HG03066 (cell line): Measurements from ENCODE around the gene UBE2L3.
"Not testable (repeated sequence)": the region's sequence is repeated elsewhere in the genome, so short reads cannot be mapped to it uniquely, and the experiment has no call there.

Experiments used
- ATAC-seq: cut with Tn5 transposase; IDR thresholded peaks from one replicate; pipeline ENCODE4 v1.9.1; 2021; ENCODE audit warnings: low read depth; ENCODE audit not compliant: unreplicated experiment

The UBE2L3 gene

GRCh38 chr22:21624880-21625791, 57.6 kb downstream of the UBE2L3 start:
- ATAC-seq: no peak

- no peak for ATAC-seq
Observed at GRCh38 chr22:21626073-21626734, 58.7 kb downstream of the UBE2L3 start.

GRCh38 chr22:21626735-21627469, 59.4 kb downstream of the UBE2L3 start:
- no peak for ATAC-seq

GRCh38 chr22:21628386-21629254, 61.1 kb downstream of the UBE2L3 start:
- ATAC-seq: no peak

GRCh38 chr22:21629255-21630149, 62.0 kb downstream of the UBE2L3 start, which contains the start of gene YDJC:
TSS of gene YDJC (minus strand) at chr22:21630022. CDS start at chr22:21630014, 8 bp downstream.
- peak; percentile 79 for ATAC-seq

- ATAC-seq: no peak
Observed at GRCh38 chr22:21631025-21631424, 63.5 kb downstream of the UBE2L3 start.

GRCh38 chr22:21632237-21632895, 64.9 kb downstream of the UBE2L3 start, which contains the start of gene CCDC116:
TSS of gene CCDC116 (plus strand) at chr22:21632760. CDS start at chr22:21633182, 422 bp downstream.
- ATAC-seq: no peak

GRCh38 chr22:21632931-21633330, 65.4 kb downstream of the UBE2L3 start:
- no peak for ATAC-seq

GRCh38 chr22:21633481-21633880, 66.0 kb downstream of the UBE2L3 start:
- ATAC-seq: no peak

- ATAC-seq: no peak
Observed at GRCh38 chr22:21634081-21634480, 66.6 kb downstream of the UBE2L3 start.

GRCh38 chr22:21634844-21635243, 67.3 kb downstream of the UBE2L3 start:
- no peak for ATAC-seq

GRCh38 chr22:21635771-21636510, 68.4 kb downstream of the UBE2L3 start:
- no peak for ATAC-seq

GRCh38 chr22:21636629-21637218, 69.2 kb downstream of the UBE2L3 start:
- no peak for ATAC-seq

- not testable (repeated sequence) for ATAC-seq
Observed at GRCh38 chr22:21637450-21637849, 69.9 kb downstream of the UBE2L3 start.

- no peak for ATAC-seq
Observed at GRCh38 chr22:21639359-21639758, 71.8 kb downstream of the UBE2L3 start.

GRCh38 chr22:21640810-21641209, 73.3 kb downstream of the UBE2L3 start:
- no peak for ATAC-seq

GRCh38 chr22:21641417-21641788, 73.9 kb downstream of the UBE2L3 start:
- no peak for ATAC-seq
